HCT116 (cell line): ENCODE data around the gene RASAL2. TPM values are rescaled to one million over a fixed set of nuclear protein-coding genes. Genes with fewer than 3 reads are reported as not detected.

Source experiments
- ATAC-seq: fragments of 200-7000 bp; cut with Tn5 transposase; 2 replicates; pipeline ENCODE4 v1.9.1; 2020; ENCODE audit warnings: mild to moderate bottlenecking, moderate library complexity
- BruUV-seq: library from RNA; stranded (reverse); fragments of 400-500 nt; replicated peaks from 2 replicates; lab custom pipeline; 2021; lab: Mats Ljungman, UMichigan
- CTCF ChIA-PET: fragments of 300-600 bp; sonication (Branson Sonifier 250); formaldehyde crosslinking; loops from one replicate; lab custom pipeline; 2021; ENCODE audit warnings: antibody characterized with exemption; lab: Charles Lee
- POLR2A ChIA-PET: fragments of 300-600, 350-600 bp; sonication (Branson Sonifier 250); formaldehyde crosslinking; loops from one replicate; lab custom pipeline; 2021; ENCODE audit warnings: antibody characterized with exemption; lab: Charles Lee
- RAD21 ChIA-PET, 2 experiments: fragments of 300-600 bp; sonication (Branson Sonifier 250); formaldehyde crosslinking; loops; one replicate each; lab custom pipeline; 2023; ENCODE audit warnings: low total read pairs in 2 of 2; ENCODE audit not compliant: uncharacterized antibody in 2 of 2, unreplicated experiment in 2 of 2, low non-redundant PET in 1 of 2; lab: Charles Lee
- DNase-seq: peaks from one replicate; pipeline ENCODE4 v3.0.0-alpha.2; 2010; ENCODE audit warnings: low read depth, low spot score
- H2AFZ ChIP-seq: fragments of 200-600 bp; shearing (Covaris generic), sonication (generic); 2 replicates; pipeline ENCODE4 v1.6.1; 2017; ENCODE audit warnings: low read depth, mixed run types, mixed read lengths, antibody characterized with exemption, low read length; ENCODE audit not compliant: poor library complexity, severe bottlenecking
- H3K27ac ChIP-seq: 2 replicates; pipeline ENCODE4 v1.5.1; 2012; ENCODE audit warnings: low read depth, low read length
- H3K27me3 ChIP-seq: fragments of 200-600 bp; sonication (generic); 2 replicates; pipeline ENCODE4 v1.6.1; 2016; ENCODE audit warnings: mixed run types, low read length, mixed read lengths; ENCODE audit not compliant: insufficient read depth
- H3K36me3 ChIP-seq, 2 experiments: fragments of 200-500 bp in 1 of 2; fragments of 200-600 bp in 1 of 2; sonication (Bioruptor generic) in 1 of 2; sonication (generic) in 1 of 2; 2 replicates each; pipeline versions ENCODE4 v1.5.1 to v1.6.1; 2014 to 2016; ENCODE audit warnings: low read length in 2 of 2, inconsistent platforms in 1 of 2, mixed read lengths in 1 of 2, mixed run types in 1 of 2; ENCODE audit not compliant: insufficient read depth in 2 of 2, control insufficient read depth in 1 of 2
- H3K4me1 ChIP-seq, 2 experiments: fragments of 200-600 bp in 1 of 2; sonication (generic) in 1 of 2; 2 replicates each; pipeline versions ENCODE4 v1.5.1 to v1.6.1; 2012 to 2017; ENCODE audit warnings: low read length in 2 of 2, inconsistent platforms in 1 of 2, mild to moderate bottlenecking in 1 of 2, mixed read lengths in 1 of 2, mixed run types in 1 of 2, moderate library complexity in 1 of 2; ENCODE audit not compliant: insufficient read depth in 2 of 2, control insufficient read depth in 1 of 2
- H3K4me2 ChIP-seq: fragments of 200-600 bp; sonication (generic); 2 replicates; pipeline ENCODE4 v1.6.1; 2017; ENCODE audit warnings: mixed run types, low read length, mixed read lengths
- H3K4me3 ChIP-seq, 2 experiments: fragments of 200-600 bp in 1 of 2; sonication (generic) in 1 of 2; replicated peaks in 1 of 2; 2 replicates each; pipeline ENCODE4 v1.5.1; 2011 to 2016; ENCODE audit warnings: low read length in 2 of 2, control low read depth in 1 of 2, low read depth in 1 of 2, mild to moderate bottlenecking in 1 of 2, mixed read lengths in 1 of 2, mixed run types in 1 of 2
- H3K79me2 ChIP-seq: fragments of 200-600 bp; sonication (generic); 2 replicates; pipeline ENCODE4 v1.6.1; 2017; ENCODE audit warnings: mild to moderate bottlenecking, mixed run types, low read length, moderate library complexity, mixed read lengths; ENCODE audit not compliant: insufficient read depth
- H3K9ac ChIP-seq: fragments of 200-600 bp; sonication (generic); 2 replicates; pipeline ENCODE4 v1.6.1; 2016; ENCODE audit warnings: low read length, mixed read lengths
- H3K9me2 ChIP-seq: fragments of 200-600 bp; sonication (generic), shearing (Covaris generic); 2 replicates; pipeline ENCODE4 v1.6.1; 2017; ENCODE audit warnings: mixed run types, mild to moderate bottlenecking, moderate library complexity; ENCODE audit not compliant: insufficient read depth
- H3K9me3 ChIP-seq, 2 experiments: fragments of 200-500 bp in 1 of 2; fragments of 200-600 bp in 1 of 2; sonication (Bioruptor generic) in 1 of 2; sonication (generic) in 1 of 2; 2 replicates each; pipeline ENCODE4 v1.6.1; 2014 to 2017; ENCODE audit warnings: low read length in 2 of 2, mixed read lengths in 2 of 2, inconsistent platforms in 1 of 2, low read depth in 1 of 2, mild to moderate bottlenecking in 1 of 2, mixed run types in 1 of 2, moderate library complexity in 1 of 2; ENCODE audit not compliant: control insufficient read depth in 1 of 2, insufficient read depth in 1 of 2
- H4K20me1 ChIP-seq: fragments of 200-600 bp; sonication (generic), shearing (Covaris generic); 2 replicates; pipeline ENCODE4 v1.6.1; 2017; ENCODE audit warnings: mixed run types, mild to moderate bottlenecking, moderate library complexity; ENCODE audit not compliant: insufficient read depth
- CTCF ChIP-seq, 3 experiments: fragments of 200-600 bp in 1 of 3; sonication (generic) in 1 of 3; IDR thresholded peaks in 2 of 3; conservative IDR thresholded peaks in 1 of 3; 2 replicates each; pipeline ENCODE4 v1.5.1; 2012 to 2017; ENCODE audit warnings: low read depth in 2 of 3, low read length in 2 of 3, antibody characterized with exemption in 1 of 3, borderline replicate concordance in 1 of 3, control low read depth in 1 of 3, mild to moderate bottlenecking in 1 of 3, mixed read lengths in 1 of 3, mixed run types in 1 of 3, moderate library complexity in 1 of 3; ENCODE audit not compliant: insufficient read depth in 1 of 3
- EGR1 ChIP-seq: IDR thresholded peaks from 2 replicates; pipeline ENCODE4 v1.6.1; 2012; ENCODE audit warnings: low read depth
- EZH2phosphoT487 ChIP-seq: fragments of 200-600 bp; IDR thresholded peaks from 2 replicates; pipeline ENCODE4 v1.6.1; 2018; ENCODE audit warnings: antibody characterized with exemption, borderline replicate concordance
- JUND ChIP-seq: IDR thresholded peaks from 2 replicates; pipeline ENCODE4 v1.6.1; 2012
- RAD21 ChIP-seq: IDR thresholded peaks from 2 replicates; pipeline ENCODE4 v1.6.1; 2012; ENCODE audit warnings: low read depth, mild to moderate bottlenecking
- YY1 ChIP-seq: IDR thresholded peaks from 2 replicates; pipeline ENCODE4 v1.6.1; 2011; ENCODE audit warnings: low read length, low read depth, moderate library complexity, mild to moderate bottlenecking; ENCODE audit not compliant: insufficient replicate concordance; ENCODE audit errors: extremely low read depth
- ZFX ChIP-seq: fragments of 450-650 bp; IDR thresholded peaks from 2 replicates; pipeline ENCODE4 v1.6.1; 2017
- intact Hi-C: fragments of 100-400 bp; cut with micrococcal nuclease; formaldehyde crosslinking; loops from 2 replicates; pipeline ENCODE4 v1.10.0; 2022
- total RNA-seq: library from RNA; stranded (reverse); gene quantifications from one replicate; pipeline ENCODE4 v1.2.1, GENCODE V29; 2021; ENCODE audit not compliant: unreplicated experiment

The RASAL2 gene
- total RNA-seq, 1 experiment from 2014 or later: 11.7 TPM

- no peak for TF ChIP-seq CTCF (IDR thresholded peaks at IDR 0.05 in 2 of 3, conservative IDR thresholded peaks at IDR 0.05 in 1 of 3; ENCODE audit: borderline replicate concordance in 1 of 3, insufficient read depth in 1 of 3, low read depth in 2 of 3, low read length in 2 of 3)
Measured at GRCh38 chr1:178209935-178210334, 116.0 kb downstream of the RASAL2 start (continued).

GRCh38 chr1:178218550-178218949, 124.6 kb downstream of the RASAL2 start:
- Histone ChIP-seq H3K9me3 (no peaks in the 10 kb centered on the region), H3K4me1 (no peaks in the 10 kb centered on the region), H3K79me2 (peaks cover 8% of the 10 kb centered on the region; the same call in 1 of the 2 replicates), H3K27me3 (no peaks in the 10 kb centered on the region), H3K4me2 (no peak overlapping the region), H3K9ac (no peak overlapping the region), H2AFZ (no peak overlapping the region), H3K36me3 (no peaks in the 10 kb centered on the region), H3K27ac (no peak overlapping the region), H4K20me1 (no peaks in the 10 kb centered on the region), H3K9me2 (no peaks in the 10 kb centered on the region), H3K4me3 (no peak overlapping the region)
- ChIA-PET POLR2A (no interaction called here), CTCF (no interaction called here), RAD21 (no interaction called here)
- TF ChIP-seq EGR1: no peak
- TF ChIP-seq JUND: no peak
- no peak for TF ChIP-seq RAD21
- no peak for TF ChIP-seq ZFX
- no peak for TF ChIP-seq EZH2phosphoT487
- TF ChIP-seq YY1: no peak
- DNase-seq (no peak), ATAC-seq (no peak)
- intact Hi-C loops: no loop called here
- no TSS peak for BruUV-seq
